Calu3 (cell line): ENCODE measurements around the gene GUCD1. TPM values are rescaled to one million over a fixed set of nuclear protein-coding genes. Genes with fewer than 3 reads are reported as not detected.

Experiments
- BruUV-seq: library from RNA; stranded (reverse); fragments of 400-500 nt; replicated peaks from 2 replicates; lab custom pipeline; 2021; lab: Mats Ljungman, UMichigan
- CTCF ChIA-PET: fragments of 300-600 bp; sonication (Branson Sonifier 250); formaldehyde crosslinking; loops from one replicate; lab custom pipeline; 2022; ENCODE audit warnings: antibody characterized with exemption; lab: Charles Lee
- DNase-seq: peaks from one replicate; pipeline ENCODE4 v3.0.0; 2022
- H3K27ac Mint-ChIP-seq: one replicate; pipeline ENCODE4 v1.8.0; 2022; ENCODE audit warnings: mixed read lengths; ENCODE audit not compliant: unreplicated experiment
- H3K27me3 Mint-ChIP-seq: one replicate; pipeline ENCODE4 v1.8.0; 2022; ENCODE audit warnings: mixed read lengths; ENCODE audit not compliant: unreplicated experiment
- H3K36me3 Mint-ChIP-seq: one replicate; pipeline ENCODE4 v1.8.0; 2022; ENCODE audit warnings: mild to moderate bottlenecking, moderate library complexity, mixed read lengths; ENCODE audit not compliant: insufficient read depth, unreplicated experiment
- H3K4me1 Mint-ChIP-seq: one replicate; pipeline ENCODE4 v1.8.0; 2022; ENCODE audit warnings: mild to moderate bottlenecking, low read depth, mixed read lengths; ENCODE audit not compliant: unreplicated experiment
- H3K4me3 Mint-ChIP-seq: one replicate; pipeline ENCODE4 v1.8.0; 2022; ENCODE audit warnings: mild to moderate bottlenecking, low read depth, moderate library complexity, mixed read lengths; ENCODE audit not compliant: unreplicated experiment
- H3K9me3 Mint-ChIP-seq: one replicate; pipeline ENCODE4 v1.8.0; 2022; ENCODE audit warnings: low read depth, mixed read lengths; ENCODE audit not compliant: unreplicated experiment
- intact Hi-C: fragments of 100-400 bp; cut with micrococcal nuclease; formaldehyde crosslinking; loops from one replicate; pipeline ENCODE4 v1.10.0; 2022; ENCODE audit not compliant: unreplicated experiment
- total RNA-seq: library from RNA; stranded (reverse); gene quantifications from 2 replicates; pipeline ENCODE4 v1.2.3, GENCODE V29; 2022
- TF ChIP-seq, protein P1 (sequence below): fragments of 200-600 bp; IDR thresholded peaks from one replicate; pipeline ENCODE4 v1.8.0; 2022; ENCODE audit warnings: antibody characterized with exemption; ENCODE audit not compliant: unreplicated experiment

The GUCD1 gene
- total RNA-seq, 1 experiment from 2014 or later = 130 TPM

DNA sequence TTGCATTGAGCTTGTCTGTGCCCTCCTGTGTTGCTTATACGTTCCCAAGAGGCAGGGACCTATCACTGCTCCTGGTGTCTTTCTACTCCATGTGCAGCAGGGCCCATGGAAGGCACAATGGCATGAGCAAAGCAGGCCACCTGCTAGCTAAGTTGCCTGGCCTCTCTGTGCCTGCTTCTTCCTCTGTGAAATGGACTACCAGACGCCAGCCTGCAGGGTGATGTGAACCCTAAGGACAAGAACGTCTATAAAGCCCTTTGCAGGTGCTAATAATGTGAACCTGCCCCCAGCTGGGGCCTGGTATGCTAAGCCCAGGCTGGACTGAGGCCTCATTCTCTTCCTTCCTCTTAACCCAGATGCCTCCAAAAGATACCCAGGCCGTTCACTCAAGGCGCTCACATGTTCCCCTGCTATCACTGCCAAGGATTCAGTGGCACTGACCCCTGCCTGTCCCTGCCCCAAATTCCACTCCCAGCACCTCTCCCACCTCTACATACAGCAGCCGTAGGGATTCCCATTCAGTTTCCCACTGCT lies 4.0 kb downstream of the GUCD1 start:
- H3K27me3 Mint-ChIP-seq = no peaks in the 10 kb centered on the region
- no TSS peak for BruUV-seq
- H3K36me3 Mint-ChIP-seq = peaks cover 85% of the 10 kb centered on the region
- H3K27ac Mint-ChIP-seq = peak overlapping the region; percentile 91
- no peak for DNase-seq
- TF ChIP-seq, protein P1, sequence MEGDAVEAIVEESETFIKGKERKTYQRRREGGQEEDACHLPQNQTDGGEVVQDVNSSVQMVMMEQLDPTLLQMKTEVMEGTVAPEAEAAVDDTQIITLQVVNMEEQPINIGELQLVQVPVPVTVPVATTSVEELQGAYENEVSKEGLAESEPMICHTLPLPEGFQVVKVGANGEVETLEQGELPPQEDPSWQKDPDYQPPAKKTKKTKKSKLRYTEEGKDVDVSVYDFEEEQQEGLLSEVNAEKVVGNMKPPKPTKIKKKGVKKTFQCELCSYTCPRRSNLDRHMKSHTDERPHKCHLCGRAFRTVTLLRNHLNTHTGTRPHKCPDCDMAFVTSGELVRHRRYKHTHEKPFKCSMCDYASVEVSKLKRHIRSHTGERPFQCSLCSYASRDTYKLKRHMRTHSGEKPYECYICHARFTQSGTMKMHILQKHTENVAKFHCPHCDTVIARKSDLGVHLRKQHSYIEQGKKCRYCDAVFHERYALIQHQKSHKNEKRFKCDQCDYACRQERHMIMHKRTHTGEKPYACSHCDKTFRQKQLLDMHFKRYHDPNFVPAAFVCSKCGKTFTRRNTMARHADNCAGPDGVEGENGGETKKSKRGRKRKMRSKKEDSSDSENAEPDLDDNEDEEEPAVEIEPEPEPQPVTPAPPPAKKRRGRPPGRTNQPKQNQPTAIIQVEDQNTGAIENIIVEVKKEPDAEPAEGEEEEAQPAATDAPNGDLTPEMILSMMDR = no peak
- peaks cover 58% of the 10 kb centered on the region for H3K4me1 Mint-ChIP-seq
- intact Hi-C loops = no loop called here
- peak overlapping the region; percentile 49 for H3K4me3 Mint-ChIP-seq
- H3K9me3 Mint-ChIP-seq = no peaks in the 10 kb centered on the region
- CTCF ChIA-PET = no interaction called here

DNA sequence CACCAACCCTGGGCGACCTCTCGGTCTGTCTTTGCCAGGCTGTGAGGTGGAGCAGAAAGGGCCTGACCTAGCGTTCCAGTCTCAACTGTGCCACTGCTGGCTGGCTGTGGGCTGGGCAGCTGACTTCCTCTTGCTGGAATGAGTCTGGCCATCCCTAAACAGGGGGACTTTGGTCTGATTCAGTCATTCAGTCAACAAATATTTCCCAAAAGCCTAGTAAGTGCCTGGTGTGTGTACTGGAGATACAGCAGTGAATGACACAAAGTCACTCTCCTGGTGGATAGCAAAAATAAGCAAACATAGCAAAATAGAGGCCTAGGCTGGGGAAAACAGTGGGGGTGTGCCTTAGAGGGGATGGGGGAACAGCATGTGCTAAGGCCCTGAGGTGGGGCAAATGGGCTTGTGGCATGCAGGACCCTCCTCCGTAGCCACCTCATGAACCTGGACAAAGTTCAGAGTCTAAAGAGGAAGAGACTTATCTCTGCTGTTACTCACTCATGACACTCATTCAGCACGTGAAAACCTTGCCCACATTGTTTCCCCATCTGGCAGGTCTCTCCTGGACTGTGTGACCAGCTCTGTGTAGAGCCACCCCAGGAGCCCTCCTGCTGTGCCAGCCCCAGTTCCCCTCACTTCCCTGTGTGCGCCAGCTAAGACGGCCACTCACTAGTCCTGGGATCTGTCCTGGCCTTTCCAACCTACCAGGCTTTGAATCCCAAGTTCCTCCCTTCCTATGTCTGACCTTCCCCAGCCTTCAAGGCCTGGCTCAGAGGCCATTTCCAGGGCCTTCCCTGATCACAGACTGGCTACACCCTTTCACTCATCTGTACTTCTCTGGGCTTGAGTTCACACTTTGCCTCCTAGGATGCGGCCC lies 4.7 kb downstream of the GUCD1 start:
- intact Hi-C loops = no loop called here
- Mint-ChIP-seq H3K27ac (peak overlapping the region; percentile 91), H3K4me1 (peaks cover 58% of the 10 kb centered on the region), H3K36me3 (peaks cover 82% of the 10 kb centered on the region), H3K9me3 (no peaks in the 10 kb centered on the region), H3K4me3 (peak overlapping the region; percentile 49), H3K27me3 (no peaks in the 10 kb centered on the region)
- CTCF ChIA-PET = interaction anchor here (0.7 to 0.9 kb wide), 2 partner anchors 44 to 147 kb away, joined by 3 to 4 read pairs; no protein-coding TSS in a partner anchor
- TF ChIP-seq, protein P1 = no peak
- no TSS peak for BruUV-seq
- peak; percentile 70 for DNase-seq

DNA sequence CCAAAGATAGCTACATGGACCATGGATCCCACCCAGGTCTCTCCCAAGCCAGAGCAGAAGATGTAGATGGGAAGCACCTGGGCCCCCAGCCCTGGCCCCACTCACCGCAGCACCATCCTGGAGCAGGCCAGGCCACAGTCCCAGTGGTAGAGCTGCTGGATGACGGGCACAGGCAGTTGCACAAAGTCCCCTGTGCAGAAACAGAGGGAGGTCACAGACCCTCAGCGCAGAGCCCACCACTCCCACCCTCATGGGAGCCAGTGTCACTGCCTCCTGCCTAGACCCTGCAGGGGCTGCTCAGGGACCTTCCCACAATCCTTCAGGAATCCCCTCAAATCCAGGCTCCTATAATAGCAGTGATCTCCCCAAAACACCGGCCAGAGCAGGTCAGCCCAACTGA lies 6.1 kb downstream of the GUCD1 start:
- TF ChIP-seq, protein P1 = no peak
- Mint-ChIP-seq H3K27me3 (no peaks in the 10 kb centered on the region), H3K4me1 (peaks cover 56% of the 10 kb centered on the region), H3K27ac (no peak overlapping the region), H3K9me3 (no peaks in the 10 kb centered on the region), H3K36me3 (peaks cover 72% of the 10 kb centered on the region), H3K4me3 (no peak overlapping the region)
- CTCF ChIA-PET = no interaction called here
- intact Hi-C loops = no loop called here
- no TSS peak for BruUV-seq
- DNase-seq = no peak

DNA sequence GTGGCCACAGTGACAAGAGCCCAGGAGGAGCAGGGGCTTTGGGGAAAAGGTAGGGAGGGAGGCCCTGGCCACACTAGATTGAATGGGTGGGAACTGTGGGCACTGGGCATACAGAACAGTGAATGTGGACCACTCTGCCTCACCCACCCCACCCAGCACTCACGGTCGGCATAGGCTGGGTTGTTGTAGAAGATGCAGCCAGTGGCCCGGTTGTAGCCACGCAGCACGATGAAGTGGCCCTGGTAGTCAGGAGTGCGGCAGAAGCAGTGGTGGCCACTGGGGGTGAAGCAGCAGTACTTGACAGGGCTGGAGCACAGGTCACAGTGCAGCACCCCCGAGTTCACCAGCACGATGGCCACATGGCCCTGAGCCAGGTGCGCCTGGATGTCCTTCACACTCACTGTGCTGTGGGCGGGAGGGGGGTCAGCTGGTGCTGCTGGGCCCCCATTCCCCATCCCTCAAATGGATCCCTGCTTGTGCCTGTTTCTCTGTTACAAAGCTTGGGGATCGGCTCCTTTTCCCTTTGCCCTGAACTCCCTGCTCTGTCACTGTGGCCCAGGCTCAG lies 11.2 kb downstream of the GUCD1 start:
- no peak overlapping the region for H3K4me3 Mint-ChIP-seq
- TF ChIP-seq, protein P1 = no peak
- intact Hi-C loops = no loop called here
- peaks cover 13% of the 10 kb centered on the region for H3K4me1 Mint-ChIP-seq
- CTCF ChIA-PET = no interaction called here
- H3K27ac Mint-ChIP-seq = no peak overlapping the region
- no peaks in the 10 kb centered on the region for H3K9me3 Mint-ChIP-seq
- BruUV-seq = no TSS peak
- H3K27me3 Mint-ChIP-seq = no peaks in the 10 kb centered on the region
- H3K36me3 Mint-ChIP-seq = peaks cover 66% of the 10 kb centered on the region
- DNase-seq = no peak
